ENCODE measurements around the gene ANXA2R.

- TF ChIP-seq SIN3A (IDR thresholded peaks at IDR 0.05; ENCODE audit: borderline replicate concordance, low read depth, low read length) (no peak), CTCF (CRISPR knock-in tag; IDR thresholded peaks at IDR 0.05) (no peak), POLR2AphosphoS5 (IDR thresholded peaks at IDR 0.05; ENCODE audit: low read depth, low read length) (no peak), ZNF496 (CRISPR knock-in tag; IDR thresholded peaks at IDR 0.05; ENCODE audit: insufficient replicate concordance) (no peak)
Observed at GRCh38 chr5:43050384-43050783, 10.3 kb upstream of the ANXA2R start.
